NCI-H1930 (cell line): ENCODE data around the gene CDH13.
A peak's percentile ranks its signal among the peaks of the same experiment; 100 is the strongest.

Experiments used
- DNase-seq, 2 experiments: peaks; one replicate each; lab custom pipeline; 2025; lab: John Stamatoyannopoulos, UW

CDH13 gene

GRCh38 chr16:83439412-83439811 lies 812.6 kb downstream of the CDH13 start:
- no peak for DNase-seq

GRCh38 chr16:83441517-83441916 lies 814.7 kb downstream of the CDH13 start:
- DNase-seq = peak in 1 of 2 experiments; percentile 0

- DNase-seq = no peak
Observed at GRCh38 chr16:83443972-83444371, 817.2 kb downstream of the CDH13 start.

GRCh38 chr16:83447560-83447959 lies 820.8 kb downstream of the CDH13 start:
- no peak for DNase-seq

GRCh38 chr16:83449861-83450260 lies 823.1 kb downstream of the CDH13 start:
- DNase-seq = no peak

- DNase-seq = no peak
Observed at GRCh38 chr16:83453977-83454376, 827.2 kb downstream of the CDH13 start.

- DNase-seq = no peak
Observed at GRCh38 chr16:83455716-83456115, 828.9 kb downstream of the CDH13 start.

- DNase-seq = no peak
Observed at GRCh38 chr16:83456934-83457333, 830.2 kb downstream of the CDH13 start.

- DNase-seq = no peak
Observed at GRCh38 chr16:83458612-83459011, 831.8 kb downstream of the CDH13 start.

- DNase-seq = no peak
Observed at GRCh38 chr16:83464991-83465390, 838.2 kb downstream of the CDH13 start.

GRCh38 chr16:83470416-83470815 lies 843.6 kb downstream of the CDH13 start:
- no peak for DNase-seq

- no peak for DNase-seq
Observed at GRCh38 chr16:83472776-83473501, 846.2 kb downstream of the CDH13 start.

- DNase-seq = no peak
Observed at GRCh38 chr16:83473926-83474650, 847.3 kb downstream of the CDH13 start.

GRCh38 chr16:83475108-83475507 lies 848.3 kb downstream of the CDH13 start:
- no peak for DNase-seq

- DNase-seq = no peak
Observed at GRCh38 chr16:83481589-83481988, 854.8 kb downstream of the CDH13 start.

GRCh38 chr16:83482545-83483162 lies 855.9 kb downstream of the CDH13 start:
- DNase-seq = no peak

- no peak for DNase-seq
Observed at GRCh38 chr16:83490073-83490472, 863.3 kb downstream of the CDH13 start.

GRCh38 chr16:83494459-83494858 lies 867.7 kb downstream of the CDH13 start:
- no peak for DNase-seq

- no peak for DNase-seq
Observed at GRCh38 chr16:83501481-83501880, 874.7 kb downstream of the CDH13 start.

GRCh38 chr16:83508295-83508694 lies 881.5 kb downstream of the CDH13 start:
- no peak for DNase-seq

- DNase-seq = no peak
Observed at GRCh38 chr16:83509316-83509715, 882.5 kb downstream of the CDH13 start.

GRCh38 chr16:83510906-83511305 lies 884.1 kb downstream of the CDH13 start:
- no peak for DNase-seq
